Right lobe of liver (tissue), 6 donors: ENCODE results near the gene ALG1. TPM values are rescaled to one million over a fixed set of nuclear protein-coding genes. Genes with fewer than 3 reads are reported as not detected.

ENCODE experiments used
- ATAC-seq, 4 donors: fragments of 200-7000 bp; cut with Tn5 transposase; one replicate each; pipeline ENCODE4 v1.9.1; 2020; ENCODE audit warnings: mild to moderate bottlenecking in 4 of 4, moderate library complexity in 4 of 4
- DNase-seq, 3 donors: peaks; one replicate each; pipeline ENCODE4 v3.0.0-alpha.2; 2020
- H3K27ac ChIP-seq, 3 donors: fragments of 200-600 bp; one replicate each; pipeline ENCODE4 v1.8.0; 2022
- H3K27me3 ChIP-seq, 2 donors: fragments of 200-600 bp; one replicate each; pipeline ENCODE4 v1.8.0; 2022
- H3K36me3 ChIP-seq, 4 donors: fragments of 200-600 bp; sonication (generic) in 1 of 4; one replicate each; pipeline versions ENCODE4 v1.5.1 to v1.8.0; 2017 to 2022; ENCODE audit warnings: control low read depth in 1 of 4
- H3K4me1 ChIP-seq, 4 donors: fragments of 200-600 bp; sonication (generic) in 1 of 4; one replicate each; pipeline versions ENCODE4 v1.5.1 to v1.8.0; 2017 to 2022; ENCODE audit warnings: control low read depth in 1 of 4
- H3K4me3 ChIP-seq, 3 donors: fragments of 200-600 bp; one replicate each; pipeline ENCODE4 v1.8.0; 2022
- H3K9me3 ChIP-seq, 4 donors: fragments of 200-600 bp; sonication (generic) in 1 of 4; one replicate each; pipeline versions ENCODE4 v1.5.1 to v1.8.0; 2017 to 2022; ENCODE audit warnings: control low read depth in 1 of 4
- POLR2A ChIP-seq: fragments of 450-650 bp; IDR thresholded peaks from one replicate; pipeline ENCODE4 v1.6.1; 2017; ENCODE audit warnings: antibody characterized with exemption, mild to moderate bottlenecking
- WGBS: methylation state at CpG from one replicate; pipeline ENCODE4 v1.1.6; 2018; ENCODE audit warnings: low coverage, low lambda C conversion rate; ENCODE audit not compliant: insufficient coverage; ENCODE audit errors: missing lambda C conversion rate; 5-methylcytosine and 5-hydroxymethylcytosine counted together
- intact Hi-C, 2 donors: fragments of 100-400 bp; cut with DNase I; formaldehyde crosslinking; loops; one replicate each; pipeline versions ENCODE4 v1.11.2 to v1.14.1; 2022
- total RNA-seq, 6 experiments: library from RNA; depleted of rRNA in 2 of 6; stranded (reverse); fragments of >200 nt in 2 of 6; fragmentation: NEBNext Ultra II Directional in 3 of 6; extraction: Animal tissue kit (Norgen Biotek cat#: 25700) in 3 of 6; gene quantifications; one replicate each; pipeline versions ENCODE4 v1.1.0 to v1.2.4, GENCODE V29; 2016 to 2023
- TF ChIP-seq, protein P1 (sequence below), 4 donors: fragments of 200-600 bp in 3 of 4; fragments of 450-650 bp in 1 of 4; IDR thresholded peaks; one replicate each; pipeline versions ENCODE4 v1.5.1 to v1.8.0; 2016 to 2022; ENCODE audit warnings: antibody characterized with exemption in 4 of 4, mild to moderate bottlenecking in 2 of 4
- donor health status: DM: no; HTN: yes; CAD: no.
- donor health status: DM: no; HTN: no; CAD: no.
- donor health status: DM: no; HTN: no; CAD: no.
- donor health status: DM: no; HTN: yes; CAD: no.
- donor health status: DM: no; HTN: yes; CAD: no.

The ALG1 gene
- total RNA-seq, 6 experiments from 2014 or later: 16.0 to 28.0 (median 16.9) TPM

DNA sequence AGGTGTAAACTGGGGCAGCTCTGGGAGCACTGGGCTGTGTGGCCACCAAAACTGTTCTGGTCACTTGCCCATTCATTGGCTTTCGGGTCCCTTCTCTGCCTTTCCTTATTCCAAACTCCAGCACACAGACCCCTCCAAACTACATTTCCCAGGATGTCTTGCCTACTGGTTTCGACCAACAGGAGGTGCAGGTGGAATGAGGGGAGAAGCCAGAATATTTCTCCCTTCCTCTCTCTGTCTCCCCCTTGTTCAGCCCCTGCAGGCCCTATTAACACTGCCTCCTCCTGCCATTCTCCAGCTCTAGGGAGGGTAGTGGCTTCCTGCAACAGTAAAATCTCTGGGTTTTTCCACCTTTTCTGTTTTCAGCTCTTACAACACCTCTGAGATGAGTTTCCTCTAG is 24.7 kb upstream of the ALG1 start:
- no peaks in the 10 kb centered on the region for H3K36me3 ChIP-seq
- H3K27me3 ChIP-seq: no peaks in the 10 kb centered on the region
- WGBS: 79% methylated on average over 2 of the region's 2 CpGs
- TF ChIP-seq POLR2A: no peak
- TF ChIP-seq, protein P1, sequence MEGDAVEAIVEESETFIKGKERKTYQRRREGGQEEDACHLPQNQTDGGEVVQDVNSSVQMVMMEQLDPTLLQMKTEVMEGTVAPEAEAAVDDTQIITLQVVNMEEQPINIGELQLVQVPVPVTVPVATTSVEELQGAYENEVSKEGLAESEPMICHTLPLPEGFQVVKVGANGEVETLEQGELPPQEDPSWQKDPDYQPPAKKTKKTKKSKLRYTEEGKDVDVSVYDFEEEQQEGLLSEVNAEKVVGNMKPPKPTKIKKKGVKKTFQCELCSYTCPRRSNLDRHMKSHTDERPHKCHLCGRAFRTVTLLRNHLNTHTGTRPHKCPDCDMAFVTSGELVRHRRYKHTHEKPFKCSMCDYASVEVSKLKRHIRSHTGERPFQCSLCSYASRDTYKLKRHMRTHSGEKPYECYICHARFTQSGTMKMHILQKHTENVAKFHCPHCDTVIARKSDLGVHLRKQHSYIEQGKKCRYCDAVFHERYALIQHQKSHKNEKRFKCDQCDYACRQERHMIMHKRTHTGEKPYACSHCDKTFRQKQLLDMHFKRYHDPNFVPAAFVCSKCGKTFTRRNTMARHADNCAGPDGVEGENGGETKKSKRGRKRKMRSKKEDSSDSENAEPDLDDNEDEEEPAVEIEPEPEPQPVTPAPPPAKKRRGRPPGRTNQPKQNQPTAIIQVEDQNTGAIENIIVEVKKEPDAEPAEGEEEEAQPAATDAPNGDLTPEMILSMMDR (IDR thresholded peaks at IDR 0.05): no peak
- no peaks in the 10 kb centered on the region for H3K4me1 ChIP-seq
- DNase-seq: no peak
- no peaks in the 10 kb centered on the region for H3K9me3 ChIP-seq
- ATAC-seq: no peak
- no peak overlapping the region for H3K4me3 ChIP-seq
- intact Hi-C loops: no loop called here
- no peak overlapping the region for H3K27ac ChIP-seq

DNA sequence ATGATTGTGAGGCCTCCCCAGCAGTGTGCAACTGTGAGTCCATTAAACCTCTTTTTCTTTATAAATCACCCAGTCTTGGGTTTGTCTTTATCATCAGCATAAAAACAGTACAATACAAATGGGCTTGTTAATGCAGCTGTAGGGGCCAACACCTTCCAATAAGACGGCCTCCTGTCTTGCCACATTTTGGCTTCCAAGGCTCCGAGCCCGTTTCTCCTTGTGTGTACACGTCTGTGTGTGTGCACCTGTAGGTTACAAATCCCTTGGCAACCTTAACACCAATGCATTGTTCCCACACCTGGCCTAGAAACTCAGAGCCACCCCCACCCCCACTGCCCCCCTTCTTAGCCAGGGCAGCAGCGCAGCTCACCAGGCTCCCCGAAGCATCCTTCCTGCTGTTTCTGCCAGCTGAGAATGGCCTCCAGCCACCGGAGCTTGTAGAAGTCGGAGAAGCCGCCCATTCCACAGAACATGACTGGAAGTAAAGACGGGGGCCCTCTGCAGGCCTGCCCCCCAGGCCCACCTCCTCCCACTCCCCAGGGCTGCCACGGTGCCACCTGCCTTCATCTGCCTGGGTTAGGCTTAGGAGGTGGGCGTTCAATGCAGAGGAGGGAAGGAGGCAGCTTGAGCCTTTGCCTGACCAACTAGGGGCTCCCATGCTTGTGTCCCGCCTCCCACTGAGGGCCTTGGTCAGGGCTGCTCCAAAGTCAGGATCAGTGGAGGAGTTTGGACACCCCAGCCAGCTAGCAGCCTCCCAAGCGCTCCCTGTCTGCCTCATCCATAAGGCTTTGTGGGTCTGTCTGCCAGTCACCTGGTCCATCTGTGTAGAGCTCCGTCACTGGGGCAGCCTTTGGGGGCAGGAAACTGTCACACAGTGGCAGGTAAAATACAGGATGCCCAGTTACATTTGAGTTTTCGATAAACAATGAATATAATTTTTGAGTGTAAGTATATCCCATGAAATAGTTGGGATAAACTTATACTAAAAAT is 16.5 kb upstream of the ALG1 start:
- no peaks in the 10 kb centered on the region for H3K9me3 ChIP-seq
- intact Hi-C loops: no loop called here
- no peak overlapping the region for H3K4me3 ChIP-seq
- H3K4me1 ChIP-seq: no peaks in the 10 kb centered on the region
- TF ChIP-seq, protein P1 (IDR thresholded peaks at IDR 0.05): no peak
- no peaks in the 10 kb centered on the region for H3K27me3 ChIP-seq
- no peaks in the 10 kb centered on the region for H3K36me3 ChIP-seq
- H3K27ac ChIP-seq: no peak overlapping the region
- ATAC-seq (peak in 1 of 4 donors; percentile 29), DNase-seq (peak in 1 of 3 donors; percentile 45)
- WGBS: 78% methylated on average over 5 of the region's 16 CpGs

DNA sequence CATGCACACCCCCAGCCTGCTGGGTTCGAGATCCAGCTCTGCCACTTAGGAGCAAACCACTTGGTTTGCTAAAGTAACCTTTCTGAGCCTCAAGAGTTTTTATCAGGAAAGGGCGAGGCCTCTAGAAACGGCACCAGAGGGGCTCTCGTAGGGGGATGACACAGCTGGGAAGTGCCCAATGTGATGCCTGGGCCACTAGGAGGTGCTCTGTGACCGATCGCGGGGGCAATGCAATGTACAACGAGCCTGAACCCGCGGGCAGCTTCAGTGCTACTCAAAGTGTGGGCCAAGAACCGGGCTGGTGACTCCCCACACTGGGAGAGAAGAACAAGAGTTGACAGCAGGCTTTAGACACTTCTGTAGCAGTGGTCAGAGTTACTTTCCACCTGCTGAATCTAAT is 15.3 kb upstream of the ALG1 start:
- no peaks in the 10 kb centered on the region for H3K9me3 ChIP-seq
- DNase-seq: no peak
- no peaks in the 10 kb centered on the region for H3K4me1 ChIP-seq
- intact Hi-C loops: no loop called here
- TF ChIP-seq, protein P1 (IDR thresholded peaks at IDR 0.05): peak in 3 of 4 donors; percentile 7 to 23 (median 12)
- no peak for TF ChIP-seq POLR2A
- WGBS: 29% methylated on average over 8 of the region's 11 CpGs
- peak; percentile 17 to 46 (median 29) for ATAC-seq
- no peaks in the 10 kb centered on the region for H3K36me3 ChIP-seq
- no peaks in the 10 kb centered on the region for H3K27me3 ChIP-seq
- H3K27ac ChIP-seq: no peak overlapping the region
- H3K4me3 ChIP-seq: no peak overlapping the region

DNA sequence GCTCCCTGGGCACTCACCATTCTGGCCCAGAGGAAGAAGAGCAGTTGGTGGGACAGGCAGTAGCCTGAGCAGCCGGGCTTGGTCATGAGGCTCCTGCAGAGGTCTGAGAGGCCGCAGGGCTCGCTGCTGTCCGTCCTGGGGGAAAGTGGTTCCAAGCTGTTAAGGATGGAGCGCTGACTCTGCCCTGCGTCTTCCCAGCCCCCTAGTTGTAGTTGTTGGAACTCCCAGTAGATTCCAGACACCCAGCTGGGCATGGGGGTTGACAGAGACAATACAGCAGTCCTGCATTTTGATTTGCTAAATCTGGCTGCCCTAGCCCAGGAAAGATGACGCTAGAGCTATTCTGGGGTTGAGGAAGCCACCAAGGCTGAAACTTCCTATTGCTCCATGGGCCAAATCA is 13.2 kb upstream of the ALG1 start:
- ATAC-seq (no peak), DNase-seq (no peak)
- Histone ChIP-seq H3K9me3 (no peaks in the 10 kb centered on the region), H3K27ac (no peak overlapping the region), H3K4me1 (no peaks in the 10 kb centered on the region), H3K36me3 (no peaks in the 10 kb centered on the region), H3K27me3 (no peaks in the 10 kb centered on the region), H3K4me3 (no peak overlapping the region)
- WGBS: 56% methylated on average over 5 of the region's 7 CpGs
- intact Hi-C loops: no loop called here
- TF ChIP-seq POLR2A: no peak
- TF ChIP-seq, protein P1 (IDR thresholded peaks at IDR 0.05): no peak
